HepG2 (cell line): ENCODE results near the gene C11orf24. TPM values are rescaled to one million over a fixed set of nuclear protein-coding genes. Genes with fewer than 3 reads are reported as not detected.

Source experiments
- ATAC-seq: fragments of 200-7000 bp; cut with Tn5 transposase; 3 replicates; pipeline ENCODE4 v1.9.1; 2020; ENCODE audit warnings: mild to moderate bottlenecking, moderate library complexity
- BruUV-seq: library from RNA; stranded (reverse); fragments of 400-500 nt; replicated peaks from 2 replicates; lab custom pipeline; 2021; lab: Mats Ljungman, UMichigan
- CTCF ChIA-PET: fragments of 300-600 bp; formaldehyde crosslinking; extraction: SDS; loops from one replicate; lab custom pipeline; 2021; ENCODE audit warnings: low total read pairs, inconsistent platforms, low intra/inter-chr PET ratio; lab: Yijun Ruan, JAX
- POLR2A ChIA-PET: fragments of 350-600 bp; sonication (Branson Sonifier 250); formaldehyde crosslinking; loops from one replicate; lab custom pipeline; 2020; ENCODE audit warnings: antibody characterized with exemption, inconsistent platforms; lab: Yijun Ruan, JAX
- DNase-seq: peaks from one replicate; pipeline ENCODE4 v3.0.0-alpha.2; 2015; ENCODE audit warnings: low spot score
- FAIRE-seq: peaks from 3 replicates; lab custom pipeline; 2011; peaks lifted over from hg19 to GRCh38; lab: Jason Lieb, UNC
- H2AFZ ChIP-seq: one replicate; pipeline ENCODE4 v1.6.1; 2011; ENCODE audit warnings: low read length, inconsistent platforms
- H3K27ac ChIP-seq: fragments of 300-600 bp; 3 replicates; pipeline ENCODE4 v1.8.0; 2011; ENCODE audit warnings: mixed run types, mild to moderate bottlenecking, mixed read lengths, low read length, inconsistent platforms; ENCODE audit not compliant: insufficient read depth; ENCODE audit errors: extremely low read length
- H3K27me3 ChIP-seq, 2 experiments: fragments of 200-600 bp in 1 of 2; 2 replicates in 1 of 2; 3 replicates in 1 of 2; pipeline versions ENCODE4 v1.6.0 to v1.8.0; 2011; ENCODE audit warnings: low read length in 2 of 2, mild to moderate bottlenecking in 2 of 2, moderate library complexity in 2 of 2, inconsistent platforms in 1 of 2; ENCODE audit not compliant: insufficient read depth in 2 of 2, control insufficient read depth in 1 of 2
- H3K36me3 ChIP-seq, 2 experiments: fragments of 200-600 bp in 1 of 2; replicated peaks in 1 of 2; 2 replicates in 1 of 2; 3 replicates in 1 of 2; pipeline versions ENCODE4 v1.5.1 to v1.8.0; 2011; ENCODE audit warnings: low read length in 2 of 2, inconsistent platforms in 1 of 2; ENCODE audit not compliant: insufficient read depth in 2 of 2, control insufficient read depth in 1 of 2
- H3K4me1 ChIP-seq: 2 replicates; pipeline ENCODE4 v1.5.1; 2012; ENCODE audit warnings: low read length, inconsistent platforms; ENCODE audit not compliant: insufficient read depth
- H3K4me2 ChIP-seq: 2 replicates; pipeline ENCODE4 v1.6.0; 2011; ENCODE audit warnings: low read depth, low read length, inconsistent platforms
- H3K4me3 ChIP-seq, 3 experiments: fragments of 200-600 bp in 1 of 3; sonication (generic), shearing (Covaris generic) in 1 of 3; replicated peaks in 1 of 3; 2 replicates each; pipeline ENCODE4 v1.5.1; 2011 to 2016; ENCODE audit warnings: low read length in 3 of 3, inconsistent platforms in 2 of 3, low read depth in 2 of 3, mild to moderate bottlenecking in 2 of 3, control low read depth in 1 of 3, mixed read lengths in 1 of 3; ENCODE audit not compliant: insufficient read depth in 1 of 3
- H3K79me2 ChIP-seq: one replicate; pipeline ENCODE4 v1.6.1; 2011; ENCODE audit warnings: low read length, inconsistent platforms; ENCODE audit not compliant: insufficient read depth
- H3K9ac ChIP-seq: 2 replicates; pipeline ENCODE4 v1.6.0; 2011; ENCODE audit warnings: mild to moderate bottlenecking, low read depth, low read length, inconsistent platforms; ENCODE audit not compliant: insufficient read depth
- H3K9me3 ChIP-seq: 2 replicates; pipeline ENCODE4 v1.5.1; 2012; ENCODE audit warnings: mild to moderate bottlenecking, low read length
- H4K20me1 ChIP-seq: 2 replicates; pipeline ENCODE4 v1.6.0; 2011; ENCODE audit warnings: inconsistent platforms, mild to moderate bottlenecking, low read length, moderate library complexity; ENCODE audit not compliant: insufficient read depth
- BORCS8-MEF2B ChIP-seq: sonication (generic); formaldehyde crosslinking; IDR thresholded peaks from 2 replicates; pipeline ENCODE4 v1.8.0; 2022; ENCODE audit warnings: mild to moderate bottlenecking, missing genetic modification reagents
- GMEB1 ChIP-seq: sonication (generic); formaldehyde crosslinking; IDR thresholded peaks from 2 replicates; pipeline ENCODE4 v1.5.1; 2020; ENCODE audit warnings: missing genetic modification reagents, mild to moderate bottlenecking, borderline replicate concordance
- IKZF5 ChIP-seq: IDR thresholded peaks from 2 replicates; pipeline ENCODE4 v1.6.1; 2018; ENCODE audit warnings: missing genetic modification reagents, mild to moderate bottlenecking, missing compliant biosample characterization
- PHF5A ChIP-seq: IDR thresholded peaks from one replicate; pipeline ENCODE4 v1.6.1; 2018; ENCODE audit warnings: low read depth, missing genetic modification reagents; ENCODE audit not compliant: unreplicated experiment
- RAD51 ChIP-seq: fragments of 450-650 bp; IDR thresholded peaks from 2 replicates; pipeline ENCODE4 v1.6.1; 2016; ENCODE audit warnings: borderline replicate concordance
- RBM39 ChIP-seq: fragments of 200-400 bp; formaldehyde crosslinking; IDR thresholded peaks from one replicate; pipeline ENCODE4 v1.6.1; 2018; ENCODE audit warnings: antibody characterized with exemption, mild to moderate bottlenecking, low read depth, low read length; ENCODE audit not compliant: poor library complexity, severe bottlenecking
- SSRP1 ChIP-seq: IDR thresholded peaks from 2 replicates; pipeline ENCODE4 v1.6.1; 2016; ENCODE audit warnings: control low read depth
- ZBTB42 ChIP-seq: sonication (generic); formaldehyde crosslinking; IDR thresholded peaks from 2 replicates; pipeline ENCODE4 v1.5.0; 2020; ENCODE audit warnings: mild to moderate bottlenecking, missing genetic modification reagents
- ZNF317 ChIP-seq: sonication (generic); formaldehyde crosslinking; IDR thresholded peaks from 2 replicates; pipeline ENCODE4 v1.5.0; 2020; ENCODE audit warnings: mild to moderate bottlenecking, missing genetic modification reagents
- ZNF780A ChIP-seq: sonication (generic); formaldehyde crosslinking; IDR thresholded peaks from 2 replicates; pipeline ENCODE4 v1.8.0; 2022; ENCODE audit warnings: mild to moderate bottlenecking, missing genetic modification reagents, moderate library complexity
- ZNF879 ChIP-seq: sonication (generic); formaldehyde crosslinking; IDR thresholded peaks from 2 replicates; pipeline ENCODE4 v1.8.1; 2023; ENCODE audit warnings: missing genetic modification reagents
- WGBS: methylation state at CpG from one replicate; pipeline ENCODE4 v1.1.6; 2017; ENCODE audit warnings: low lambda C conversion rate; 5-methylcytosine and 5-hydroxymethylcytosine counted together
- in situ Hi-C: cut with HindIII; loops from 2 replicates; pipeline ENCODE4 v1.10.0; 2017; ENCODE audit warnings: low pct_unique_long_range_greater_than_20kb; ENCODE audit not compliant: extremely low pct_ligation_motif_present
- intact Hi-C: fragments of 100-400 bp; cut with micrococcal nuclease; formaldehyde crosslinking; loops from one replicate; pipeline ENCODE4 v1.10.0; 2022; ENCODE audit not compliant: unreplicated experiment
- polyA plus RNA-seq, 8 experiments: library from polyadenylated mRNA; depleted of rRNA in 3 of 8; stranded (reverse) in 7 of 8; unstranded in 1 of 8; fragments of >200 nt; fragmentation: Illumina TruSeq in 4 of 8; extraction: Trizol in 4 of 8; gene quantifications; 2 replicates each; pipeline versions ENCODE4 v1.2.1 to v1.2.3, GENCODE V29; 2011 to 2016; ENCODE audit warnings: low read depth in 4 of 8, missing spikeins in 1 of 8, mixed read lengths in 1 of 8; ENCODE audit not compliant: insufficient read depth in 1 of 8
- total RNA-seq, 5 experiments: library from RNA; depleted of rRNA; stranded (reverse); fragments of >200 nt; fragmentation: Illumina TruSeq; extraction: Trizol; gene quantifications; 2 replicates each; pipeline ENCODE4 v1.2.3, GENCODE V29; 2016; ENCODE audit warnings: low read depth in 1 of 5
- TF ChIP-seq, protein P1 (sequence below): sonication (generic); formaldehyde crosslinking; IDR thresholded peaks from 2 replicates; pipeline ENCODE4 v1.4.0; 2020; ENCODE audit warnings: missing genetic modification reagents
- TF ChIP-seq, protein P2 (sequence below): sonication (generic); formaldehyde crosslinking; IDR thresholded peaks from 2 replicates; pipeline ENCODE4 v1.4.0; 2020; ENCODE audit warnings: mild to moderate bottlenecking, missing genetic modification reagents
- TF ChIP-seq, protein P3 (sequence below): sonication (generic); formaldehyde crosslinking; IDR thresholded peaks from 2 replicates; pipeline ENCODE4 v1.9.0; 2022; ENCODE audit warnings: missing genetic modification reagents, mild to moderate bottlenecking, borderline replicate concordance

C11orf24 gene
- total and polyA plus RNA-seq, 2 of the 13 experiments (the other 11 are each of a cell fraction or from before 2014, with no cell fraction given) = 52.9 to 55.5 TPM

DNA sequence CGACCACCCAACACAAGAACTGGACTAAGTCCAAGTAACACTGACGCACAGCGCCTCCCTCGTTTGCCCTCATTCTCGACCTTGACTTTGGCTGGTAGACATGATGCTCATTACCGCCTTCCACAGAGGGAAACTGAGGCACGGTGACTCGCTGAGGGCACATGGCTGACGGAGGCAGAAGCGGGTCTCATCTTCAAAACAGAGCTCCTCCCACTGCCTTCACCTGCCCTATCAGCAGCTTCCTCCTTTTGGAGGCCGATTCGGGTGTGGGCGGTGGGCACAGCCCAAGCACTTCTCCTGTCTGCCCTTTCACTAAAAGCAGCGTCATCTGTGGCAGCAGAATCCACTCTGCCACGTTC is 56.7 kb downstream of the C11orf24 start (continued):
- TF ChIP-seq ZNF879 (no peak), RAD51 (no peak), RBM39 (peak; percentile 4), GMEB1 (CRISPR knock-in tag) (no peak), ZBTB42 (no peak)
- TF ChIP-seq, protein P1, sequence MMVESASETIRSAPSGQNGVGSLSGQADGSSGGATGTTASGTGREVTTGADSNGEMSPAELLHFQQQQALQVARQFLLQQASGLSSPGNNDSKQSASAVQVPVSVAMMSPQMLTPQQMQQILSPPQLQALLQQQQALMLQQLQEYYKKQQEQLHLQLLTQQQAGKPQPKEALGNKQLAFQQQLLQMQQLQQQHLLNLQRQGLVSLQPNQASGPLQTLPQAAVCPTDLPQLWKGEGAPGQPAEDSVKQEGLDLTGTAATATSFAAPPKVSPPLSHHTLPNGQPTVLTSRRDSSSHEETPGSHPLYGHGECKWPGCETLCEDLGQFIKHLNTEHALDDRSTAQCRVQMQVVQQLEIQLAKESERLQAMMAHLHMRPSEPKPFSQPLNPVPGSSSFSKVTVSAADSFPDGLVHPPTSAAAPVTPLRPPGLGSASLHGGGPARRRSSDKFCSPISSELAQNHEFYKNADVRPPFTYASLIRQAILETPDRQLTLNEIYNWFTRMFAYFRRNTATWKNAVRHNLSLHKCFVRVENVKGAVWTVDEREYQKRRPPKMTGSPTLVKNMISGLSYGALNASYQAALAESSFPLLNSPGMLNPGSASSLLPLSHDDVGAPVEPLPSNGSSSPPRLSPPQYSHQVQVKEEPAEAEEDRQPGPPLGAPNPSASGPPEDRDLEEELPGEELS (CRISPR knock-in tag) = no peak

DNA sequence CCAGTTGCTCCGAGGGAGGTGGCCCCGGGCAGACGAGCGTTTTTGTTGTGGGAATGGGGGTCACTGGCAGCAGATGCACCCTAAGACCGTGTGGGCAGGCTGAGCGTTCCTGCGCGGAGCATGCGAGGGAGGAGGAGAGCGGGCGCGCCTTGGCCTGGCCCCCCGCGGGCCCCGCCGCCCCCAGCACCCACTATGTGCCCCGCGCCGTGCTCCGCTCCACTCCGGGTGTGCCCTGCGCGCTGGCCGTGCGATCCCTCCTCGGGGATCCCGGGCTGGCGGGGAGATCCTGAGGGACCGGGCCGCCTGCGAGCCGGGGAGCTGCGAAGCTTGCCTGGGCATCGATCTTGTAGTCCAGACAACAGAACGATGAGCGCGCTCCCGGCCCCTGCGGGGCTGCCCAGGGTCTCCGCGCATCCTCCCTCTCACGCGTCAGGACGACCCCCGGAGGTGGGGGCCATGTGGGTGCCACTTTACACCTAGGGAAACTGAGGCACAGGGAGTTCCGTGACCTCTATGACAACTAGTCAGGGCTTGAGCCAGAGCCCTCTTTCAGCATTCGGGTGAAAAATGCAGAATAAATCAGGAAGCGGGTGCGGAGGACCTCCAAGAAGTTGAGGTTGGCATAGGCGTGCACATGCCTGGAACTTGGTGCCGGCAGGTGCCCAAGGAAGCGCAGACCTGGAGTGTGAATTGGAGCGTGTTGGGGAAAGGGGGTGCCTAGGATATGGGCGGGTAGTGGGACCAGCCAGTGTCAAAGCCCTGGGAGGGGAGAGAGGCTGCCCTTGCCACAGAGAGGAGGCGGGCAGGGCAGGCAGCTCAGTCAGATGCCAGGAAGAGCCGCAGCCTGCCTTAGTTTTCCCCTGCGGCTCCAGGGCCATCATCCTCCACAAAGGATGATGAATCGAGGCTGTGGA is 57.3 kb downstream of the C11orf24 start:
- H3K4me1 ChIP-seq = peaks cover 60% of the 10 kb centered on the region
- POLR2A ChIA-PET = interaction anchor here (1.4 to 6.1 kb wide), 3 partner anchors 20 to 101 kb away, joined by 3 to 73 read pairs (median 5); no protein-coding TSS in a partner anchor
- H3K79me2 ChIP-seq = peaks cover 32% of the 10 kb centered on the region
- in situ Hi-C loops (loop anchor here (5.0 kb wide), 1 partner anchor 83 kb away; no protein-coding TSS in a partner anchor), intact Hi-C loops (no loop called here)
- ATAC-seq (no peak), DNase-seq (no peak), FAIRE-seq (no peak)
- CTCF ChIA-PET = interaction anchor here (1.6 kb wide), 1 partner anchor 83 kb away, joined by 5 read pairs; no protein-coding TSS in a partner anchor
- H3K36me3 ChIP-seq = no peaks in the 10 kb centered on the region
- H3K9ac ChIP-seq = peak overlapping the region; percentile 93
- H3K9me3 ChIP-seq = no peaks in the 10 kb centered on the region
- no peaks in the 10 kb centered on the region; a peak in 1 of 5 replicates for H3K27me3 ChIP-seq
- H2AFZ ChIP-seq = no peak overlapping the region
- peak overlapping the region; percentile 63 to 74 (median 63); a peak in 5 of 6 replicates for H3K4me3 ChIP-seq
- 82% methylated on average over 26 of the region's 58 CpGs for WGBS
- BruUV-seq = TSS peak; percentile 86
- peak overlapping the region; percentile 98 for H3K27ac ChIP-seq
- H3K4me2 ChIP-seq = peak overlapping the region; percentile 97
- H4K20me1 ChIP-seq = peaks cover 25% of the 10 kb centered on the region
- no peak for TF ChIP-seq PHF5A
- TF ChIP-seq, protein P2, sequence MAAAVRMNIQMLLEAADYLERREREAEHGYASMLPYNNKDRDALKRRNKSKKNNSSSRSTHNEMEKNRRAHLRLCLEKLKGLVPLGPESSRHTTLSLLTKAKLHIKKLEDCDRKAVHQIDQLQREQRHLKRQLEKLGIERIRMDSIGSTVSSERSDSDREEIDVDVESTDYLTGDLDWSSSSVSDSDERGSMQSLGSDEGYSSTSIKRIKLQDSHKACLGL = 0 out of 2 replicates have a peak, but pooled peaks have one; percentile 10
- TF ChIP-seq, protein P3, sequence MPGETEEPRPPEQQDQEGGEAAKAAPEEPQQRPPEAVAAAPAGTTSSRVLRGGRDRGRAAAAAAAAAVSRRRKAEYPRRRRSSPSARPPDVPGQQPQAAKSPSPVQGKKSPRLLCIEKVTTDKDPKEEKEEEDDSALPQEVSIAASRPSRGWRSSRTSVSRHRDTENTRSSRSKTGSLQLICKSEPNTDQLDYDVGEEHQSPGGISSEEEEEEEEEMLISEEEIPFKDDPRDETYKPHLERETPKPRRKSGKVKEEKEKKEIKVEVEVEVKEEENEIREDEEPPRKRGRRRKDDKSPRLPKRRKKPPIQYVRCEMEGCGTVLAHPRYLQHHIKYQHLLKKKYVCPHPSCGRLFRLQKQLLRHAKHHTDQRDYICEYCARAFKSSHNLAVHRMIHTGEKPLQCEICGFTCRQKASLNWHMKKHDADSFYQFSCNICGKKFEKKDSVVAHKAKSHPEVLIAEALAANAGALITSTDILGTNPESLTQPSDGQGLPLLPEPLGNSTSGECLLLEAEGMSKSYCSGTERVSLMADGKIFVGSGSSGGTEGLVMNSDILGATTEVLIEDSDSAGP (CRISPR knock-in tag) = 0 out of 2 replicates have a peak, but pooled peaks have one; percentile 7
- TF ChIP-seq SSRP1 = 0 out of 2 replicates have a peak, but pooled peaks have one; percentile 27
- TF ChIP-seq ZNF317 (CRISPR knock-in tag) = no peak
- no peak for TF ChIP-seq BORCS8-MEF2B (CRISPR knock-in tag)
- TF ChIP-seq ZNF780A = no peak
- 0 out of 2 replicates have a peak, but pooled peaks have one; percentile 5 for TF ChIP-seq IKZF5
